Activated CD8-positive, alpha-beta memory T cell treated with anti-CD3 and anti-CD28 coated beads, Interleukin-2, amount 50 U/mL, for 24 hours (primary cell): ENCODE data around the gene IL19.
"Not testable (repeated sequence)": the region's sequence is repeated elsewhere in the genome, so short reads cannot be mapped to it uniquely, and the experiment has no call there.

ENCODE experiments used
- DNase-seq: peaks from one replicate; pipeline ENCODE4 v3.0.0-alpha.2; 2020; ENCODE audit errors: extremely low read depth

The IL19 gene

DNA sequence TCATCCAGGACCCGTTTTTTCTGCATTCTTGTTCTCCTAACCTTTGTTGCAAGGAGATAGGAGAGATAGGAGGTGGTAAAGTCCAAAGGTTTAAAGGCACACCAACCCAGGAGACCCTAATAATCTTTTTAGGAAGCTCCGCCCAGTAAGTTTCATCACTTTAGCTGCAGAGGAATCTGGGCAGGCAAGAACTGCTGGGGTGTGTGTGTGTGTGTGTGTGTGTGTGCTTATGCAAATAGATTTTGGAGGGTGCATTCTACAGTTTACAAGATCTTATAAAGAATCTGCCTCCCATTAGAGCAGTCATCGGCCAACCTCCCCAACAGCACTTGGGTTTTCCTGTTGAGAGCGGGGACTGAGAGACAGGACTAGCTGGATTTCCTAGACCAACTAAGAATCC is 5.7 kb downstream of the IL19 start:
- DNase-seq: no peak

DNA sequence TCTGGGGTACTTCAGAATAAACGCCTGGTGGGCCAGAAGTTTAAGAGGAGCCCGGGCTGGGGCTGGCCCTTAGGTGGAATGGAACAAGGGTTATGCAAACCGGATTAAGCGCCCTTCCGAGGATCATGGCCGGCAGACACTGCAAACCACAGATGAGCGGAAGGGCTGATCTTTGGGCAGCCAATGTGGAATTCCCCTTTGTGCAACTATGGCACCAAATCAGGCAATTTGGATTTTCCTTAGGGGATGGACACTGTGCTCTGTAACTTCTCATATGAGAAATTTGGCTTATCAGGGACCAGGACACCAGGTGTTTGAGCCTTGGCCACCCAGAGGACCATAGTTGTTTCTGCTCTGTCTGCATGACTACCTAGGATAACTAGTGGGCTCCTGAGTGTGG is 7.5 kb downstream of the IL19 start:
- DNase-seq: no peak

- not testable (repeated sequence) for DNase-seq
These were observed 8.3 kb downstream of the IL19 start for GRCh38 chr1:206778911-206779310.

DNA sequence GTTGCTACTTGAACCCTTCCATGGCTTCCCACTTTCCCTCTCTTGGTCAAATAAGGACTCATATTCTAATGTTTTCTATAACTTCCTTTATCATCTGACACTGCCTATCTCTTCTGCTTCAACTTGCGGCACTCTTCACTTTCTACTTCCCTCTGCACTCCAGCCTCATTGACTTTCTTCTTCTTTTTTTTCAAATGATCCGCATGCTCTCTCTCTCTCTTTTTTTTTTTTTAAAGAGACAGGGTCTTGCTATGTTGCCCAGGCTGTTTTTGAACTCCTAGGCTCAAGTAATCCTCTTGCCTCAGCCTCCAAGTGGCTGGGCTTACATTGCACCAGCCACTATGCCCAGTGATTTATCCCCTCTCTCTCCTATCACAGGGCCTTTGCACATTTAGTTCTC is 9.1 kb downstream of the IL19 start:
- no peak for DNase-seq

DNA sequence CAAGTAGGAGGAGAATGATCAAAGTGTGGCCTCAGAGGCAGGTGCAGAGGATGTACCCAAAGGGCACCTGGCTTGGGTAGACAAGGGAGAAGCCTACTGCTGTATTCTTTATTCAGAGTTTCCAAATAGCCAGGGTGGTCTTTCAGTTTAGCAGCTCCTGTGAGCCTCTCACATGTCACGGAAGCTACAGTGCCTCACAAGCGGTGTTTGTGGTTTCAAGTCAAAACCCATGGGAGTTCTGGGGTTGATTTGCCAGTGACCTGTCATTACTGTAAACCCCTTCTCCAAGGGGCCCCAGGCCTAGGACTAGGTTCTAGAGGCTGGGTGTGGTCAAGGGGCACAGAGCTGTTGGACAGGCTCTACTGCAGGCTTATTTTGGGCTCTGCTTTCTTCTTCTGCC is 11.9 kb downstream of the IL19 start:
- DNase-seq: no peak

GRCh38 chr1:206783506-206783905 is 12.9 kb downstream of the IL19 start:
- DNase-seq: no peak

GRCh38 chr1:206784471-206784903 is 13.9 kb downstream of the IL19 start:
- DNase-seq: peak; percentile 72

DNA sequence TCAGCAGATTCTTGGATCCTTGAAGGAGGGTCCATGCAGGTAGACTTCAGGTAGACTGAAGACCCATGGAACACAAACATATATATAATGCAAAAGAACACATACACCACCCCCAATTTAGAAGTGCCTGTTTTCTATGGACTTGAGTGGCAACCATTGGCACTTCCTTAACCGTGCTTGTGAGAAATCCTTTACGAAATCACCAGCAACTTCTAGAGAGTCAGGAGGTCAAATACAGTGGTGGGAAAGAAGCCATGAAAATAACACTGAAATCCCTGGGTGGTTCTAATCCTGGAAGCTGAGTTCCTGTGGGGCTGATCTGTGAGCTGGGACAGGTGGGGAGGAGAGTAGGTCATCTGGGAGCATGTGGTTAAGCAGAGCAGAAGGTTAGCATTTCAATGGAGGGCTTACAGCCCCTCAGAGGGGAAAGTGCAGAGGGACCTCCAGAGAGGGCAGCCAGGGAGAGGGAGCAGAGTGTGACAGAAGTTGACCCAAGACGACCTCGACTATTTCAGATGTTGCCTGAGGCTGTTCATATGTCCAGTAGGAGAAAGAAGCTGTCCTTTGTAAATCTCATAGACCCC is 14.7 kb downstream of the IL19 start:
- DNase-seq: no peak

DNA sequence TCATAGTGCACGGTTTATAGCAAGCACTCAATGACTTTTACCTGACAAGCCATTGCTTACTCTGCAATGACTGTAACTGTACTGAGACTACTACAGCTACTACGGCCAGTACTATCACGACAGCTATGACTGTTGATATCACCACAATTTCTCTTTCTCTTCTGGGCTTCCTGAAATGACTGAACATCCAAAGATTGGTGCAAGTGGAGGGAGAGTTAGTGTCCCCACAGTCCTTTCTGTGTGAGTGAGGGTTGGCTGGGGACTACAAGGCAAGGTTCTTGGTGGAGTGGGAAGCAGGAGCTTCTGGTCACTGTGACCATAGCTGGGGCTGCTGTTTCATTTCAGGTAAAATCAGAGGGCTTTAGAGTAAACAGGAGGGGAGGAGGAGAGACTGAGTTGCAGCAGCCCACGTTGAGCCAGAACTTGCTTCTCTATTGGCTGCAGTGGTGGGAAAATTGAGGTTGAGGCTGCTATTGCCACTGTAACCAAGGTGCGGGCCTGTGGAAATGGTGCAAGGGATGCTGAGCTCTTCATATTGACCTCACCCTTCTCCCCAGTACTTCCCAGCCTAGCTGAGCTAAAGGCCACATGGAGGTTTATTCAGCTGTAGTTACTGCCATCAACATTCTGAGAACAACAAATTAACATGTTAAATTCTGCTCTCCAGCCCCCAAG is 15.8 kb downstream of the IL19 start:
- DNase-seq: no peak

- DNase-seq: no peak
These were observed 17.3 kb downstream of the IL19 start for GRCh38 chr1:206787891-206788290.

DNA sequence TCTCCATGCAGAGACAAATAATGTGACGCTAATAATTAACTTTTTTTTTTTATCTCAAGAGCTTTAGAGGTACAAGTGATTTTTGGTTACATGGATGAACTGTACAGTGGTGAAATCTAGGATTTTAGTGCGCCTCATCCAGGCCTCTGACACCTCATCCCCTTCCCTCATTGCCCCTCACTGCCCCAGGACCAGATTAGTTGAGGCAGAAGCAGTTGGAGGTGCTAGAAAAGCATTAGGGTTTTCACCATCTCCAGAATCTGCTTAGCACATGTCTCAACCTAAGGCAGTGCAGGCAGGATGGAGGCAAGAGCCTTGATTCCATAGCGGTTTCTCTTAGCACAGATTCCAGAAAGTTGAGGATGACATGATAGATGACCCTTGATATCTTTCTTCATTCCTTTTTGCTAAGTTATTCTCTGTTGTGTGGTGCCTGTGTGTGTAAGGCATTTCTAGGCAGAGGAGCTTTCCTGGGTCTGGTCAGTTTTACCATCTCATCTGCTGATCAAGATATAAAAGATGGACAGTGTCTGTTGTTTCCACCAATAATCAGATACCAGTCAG is 18.0 kb downstream of the IL19 start:
- no peak for DNase-seq

- no peak for DNase-seq
These were observed 20.1 kb downstream of the IL19 start for GRCh38 chr1:206790502-206791250.

GRCh38 chr1:206792939-206793607 is 22.5 kb downstream of the IL19 start:
- DNase-seq: no peak

DNA sequence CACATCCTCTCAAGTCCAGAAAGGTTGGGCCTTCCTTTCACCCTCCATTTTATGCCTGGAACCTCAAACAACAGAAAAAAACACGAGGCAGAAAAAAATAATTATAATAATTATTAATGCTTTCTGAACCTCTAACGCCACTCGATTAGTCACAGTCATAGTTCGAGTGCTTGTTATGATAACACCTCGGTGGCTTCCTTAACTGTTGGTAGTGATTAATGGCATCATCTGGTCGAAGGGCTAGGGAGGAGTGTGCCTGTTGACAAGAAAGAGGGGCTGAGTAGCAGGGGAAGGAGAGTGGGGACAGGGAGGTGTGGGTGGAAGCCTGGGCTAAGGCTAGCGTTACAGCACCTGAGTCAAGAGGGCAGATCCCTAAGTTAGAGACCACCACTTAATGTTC is 23.0 kb downstream of the IL19 start:
- DNase-seq: no peak

DNA sequence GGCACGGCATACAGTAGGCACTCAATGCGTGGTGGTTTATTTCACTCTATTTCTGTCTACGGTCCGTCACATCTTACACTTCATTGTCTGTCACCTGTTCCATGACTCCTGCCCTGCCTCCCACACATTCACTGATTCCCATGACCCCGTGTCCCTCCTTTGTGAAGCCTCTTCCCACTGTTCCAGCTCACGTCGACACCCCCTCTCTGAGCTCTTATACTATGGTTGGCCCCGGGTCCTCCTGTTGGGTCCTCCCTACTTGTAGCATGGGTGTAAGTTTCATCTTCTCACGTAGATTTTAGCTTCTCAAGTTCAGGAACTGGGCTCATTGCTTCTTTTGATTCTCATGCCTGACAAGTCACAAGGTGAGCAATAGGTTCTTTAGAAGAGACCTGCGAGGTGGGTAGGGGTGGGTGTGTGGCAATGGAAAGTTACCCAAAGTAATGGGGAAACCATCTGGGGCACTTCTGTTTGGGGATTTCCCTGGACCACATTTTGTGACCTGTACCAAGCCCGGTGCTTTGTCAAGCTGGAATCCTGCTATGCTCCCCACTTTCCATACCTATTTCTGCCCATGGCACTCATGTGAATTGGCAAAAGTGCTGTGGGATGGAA is 23.8 kb downstream of the IL19 start:
- no peak for DNase-seq

DNA sequence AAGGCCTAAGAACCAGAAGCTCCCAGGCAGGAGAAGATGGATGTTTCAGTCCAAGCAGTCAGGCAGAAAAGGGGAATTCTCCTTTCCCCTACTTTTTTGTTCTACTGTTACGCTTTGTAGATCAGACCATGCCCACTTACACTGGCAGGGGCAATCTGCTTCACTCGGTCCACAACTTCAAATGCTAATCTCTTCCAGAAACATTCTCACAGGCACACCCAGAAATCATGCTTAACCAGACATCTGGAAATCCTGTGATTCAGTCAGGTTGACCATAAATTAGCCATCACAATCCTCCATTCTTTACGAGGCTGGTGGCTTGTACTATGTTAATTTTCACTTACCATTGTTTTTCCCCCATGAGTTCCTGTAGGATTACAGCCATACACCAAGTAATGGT is 25.5 kb downstream of the IL19 start:
- DNase-seq: no peak

- DNase-seq: no peak
These were observed 26.4 kb downstream of the IL19 start for GRCh38 chr1:206796981-206797402.

- DNase-seq: no peak
These were observed 27.2 kb downstream of the IL19 start for GRCh38 chr1:206797534-206798383.

DNA sequence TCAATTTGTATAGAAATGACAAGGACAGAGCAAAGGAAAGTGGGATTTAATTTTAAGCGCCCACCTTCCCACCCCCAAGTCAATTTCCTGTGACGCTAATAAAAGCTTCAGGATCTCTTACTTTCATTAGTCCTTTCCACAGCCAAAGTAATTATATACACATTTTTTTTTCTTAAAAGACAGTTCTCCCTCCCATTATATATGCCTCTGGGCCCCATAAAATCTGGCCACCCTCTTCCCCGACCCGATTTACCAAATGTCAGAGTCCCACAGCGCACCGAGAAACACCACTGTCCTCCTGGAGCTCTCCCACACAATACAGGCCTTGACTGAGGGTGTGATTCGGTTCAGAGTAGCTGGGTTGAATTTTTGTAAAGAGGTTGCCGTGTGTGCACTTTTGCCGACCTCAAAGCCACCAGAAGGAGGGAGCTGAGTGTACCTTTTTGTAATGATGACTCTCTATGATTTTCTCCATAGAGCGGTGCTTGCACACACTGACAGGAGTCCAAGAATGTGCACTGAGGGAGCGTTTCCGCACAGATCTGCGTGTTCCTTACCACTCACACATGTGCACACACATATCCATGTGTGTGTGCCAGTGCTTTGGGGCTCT is 27.9 kb downstream of the IL19 start:
- no peak for DNase-seq

- no peak for DNase-seq
These were observed 28.7 kb downstream of the IL19 start for GRCh38 chr1:206799311-206799710.
